ENCODE data around the gene UNK. TPM values are rescaled to one million over a fixed set of nuclear protein-coding genes. Genes with fewer than 3 reads are reported as not detected.
A peak's percentile ranks its signal among the peaks of the same experiment; 100 is the strongest.

The UNK gene
- total and polyA plus RNA-seq, 2 of the 13 experiments (the other 11 are each of a cell fraction or from before 2014, with no cell fraction given), result 31.6 to 33.0 TPM

- peak; percentile 64; the same call in 1 of the 2 replicates for TF ChIP-seq ZNF318 (CRISPR knock-in tag; IDR thresholded peaks at IDR 0.05)
- TF ChIP-seq YEATS2 (CRISPR knock-in tag; IDR thresholded peaks at IDR 0.05; ENCODE audit: borderline replicate concordance), result peak; percentile 87
- peak; percentile 29 to 38; a peak in 2 of 4 replicates for TF ChIP-seq MAFK (conservative IDR thresholded peaks at IDR 0.05 in 1 of 2, IDR thresholded peaks at IDR 0.05 in 1 of 2; ENCODE audit: low read length in 2 of 2)
- TF ChIP-seq IRF2 (CRISPR knock-in tag; IDR thresholded peaks at IDR 0.05), result peak; percentile 93; the same call in 1 of the 2 replicates
- TF ChIP-seq ZNF235 (CRISPR knock-in tag; IDR thresholded peaks at IDR 0.05; ENCODE audit: borderline replicate concordance), result peak; percentile 95
- TF ChIP-seq ZNF224 (CRISPR knock-in tag; IDR thresholded peaks at IDR 0.05), result no peak
- 0 out of 2 replicates have a peak, but pooled peaks have one; percentile 8 for TF ChIP-seq SUZ12 (IDR thresholded peaks at IDR 0.05; ENCODE audit: low read depth, low read length)
- no peak for TF ChIP-seq ZNF17 (CRISPR knock-in tag; IDR thresholded peaks at IDR 0.05)
- TF ChIP-seq TCF7L2 (IDR thresholded peaks at IDR 0.05; ENCODE audit: low read depth, low read length), result no peak
- peak; percentile 90 for TF ChIP-seq ZNF547 (CRISPR knock-in tag; IDR thresholded peaks at IDR 0.05)
- TF ChIP-seq PAF1 (CRISPR knock-in tag; IDR thresholded peaks at IDR 0.05), result no peak
- peak; percentile 83; the same call in 1 of the 2 replicates for TF ChIP-seq LRRFIP1 (CRISPR knock-in tag; conservative IDR thresholded peaks at IDR 0.05)
- peak; percentile 68 for TF ChIP-seq ZNF143 (CRISPR knock-in tag; IDR thresholded peaks at IDR 0.05)
- 0 out of 2 replicates have a peak, but pooled peaks have one; percentile 25 for TF ChIP-seq ZNF432 (CRISPR knock-in tag; IDR thresholded peaks at IDR 0.05; ENCODE audit: borderline replicate concordance)
- peak; percentile 87; the same call in 1 of the 2 replicates for TF ChIP-seq MBNL3 (CRISPR knock-in tag; conservative IDR thresholded peaks at IDR 0.05)
- peak; percentile 91 for TF ChIP-seq TBX2 (CRISPR knock-in tag; IDR thresholded peaks at IDR 0.05; ENCODE audit: borderline replicate concordance)
- TF ChIP-seq SCMH1 (CRISPR knock-in tag; IDR thresholded peaks at IDR 0.05; ENCODE audit: borderline replicate concordance), result no peak
- peak; percentile 79 for TF ChIP-seq ZNF24 (IDR thresholded peaks at IDR 0.05)
These were observed 5.2 kb upstream of the UNK start (continued) for GRCh38 chr17:75779250-75779986.

Data from HepG2 (cell line).